ENCODE measurements around the gene DIO1.

Gene DIO1

GRCh38 chr1:53957194-53957818 is 63.3 kb downstream of the DIO1 start:
- Histone ChIP-seq H3K9ac (no peak overlapping the region), H2AFZ (ENCODE audit: low read depth) (no peak overlapping the region), H3K27me3 (ENCODE audit: insufficient read depth, low read depth) (no peaks in the 10 kb centered on the region), H3K36me3 (ENCODE audit: insufficient read depth) (peaks cover 4% of the 10 kb centered on the region; the same call in 1 of the 2 replicates), H3K4me2 (no peak overlapping the region), H3K27ac (no peak overlapping the region), H3K4me1 (ENCODE audit: low read depth, poor library complexity, severe bottlenecking) (peaks cover 7% of the 10 kb centered on the region), H3K79me2 (ENCODE audit: insufficient read depth, low read depth) (no peaks in the 10 kb centered on the region), H3K4me3 (IDR thresholded peaks at IDR 0.05; ENCODE audit: insufficient read depth, low read depth, low read length) (no peak overlapping the region), H4K20me1 (ENCODE audit: insufficient read depth) (no peaks in the 10 kb centered on the region)
- no peak for TF ChIP-seq CTCF (conservative IDR thresholded peaks at IDR 0.05; ENCODE audit: low read depth, low read length)

DNA sequence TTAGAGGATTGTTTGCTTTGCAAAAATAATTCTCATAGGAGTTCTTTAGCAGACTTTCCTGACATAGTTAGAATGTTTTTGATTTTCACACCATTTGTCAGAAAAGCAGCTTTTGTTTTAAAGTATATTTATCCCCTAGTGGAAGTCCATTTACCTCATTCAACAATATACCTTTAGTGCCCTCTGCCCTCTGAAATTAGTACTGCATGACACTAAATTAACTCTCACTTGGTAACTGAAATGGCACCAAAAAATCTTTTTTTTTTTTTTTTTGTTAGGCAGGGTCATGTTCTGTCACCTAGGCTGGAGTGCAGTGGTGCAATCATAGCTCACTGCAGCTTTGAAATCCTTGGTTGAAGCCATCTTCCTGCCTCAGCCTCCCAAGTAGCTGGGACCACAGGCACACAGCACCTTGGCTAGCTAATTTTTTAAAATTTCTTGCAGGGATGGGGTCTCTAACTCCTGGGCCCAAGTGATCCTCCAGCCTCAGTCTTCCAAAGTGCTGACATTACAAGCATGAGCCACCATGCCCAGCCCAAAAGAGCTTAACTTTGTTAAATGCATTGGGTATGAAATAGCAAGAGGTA is 65.8 kb downstream of the DIO1 start:
- no peaks in the 10 kb centered on the region for H3K36me3 ChIP-seq (ENCODE audit: insufficient read depth)

More for the DNA sequence above, 65.8 kb downstream of the DIO1 start:
- no peak overlapping the region for H2AFZ ChIP-seq (ENCODE audit: low read depth)
- H3K79me2 ChIP-seq (ENCODE audit: insufficient read depth, low read depth): no peaks in the 10 kb centered on the region
- no peak overlapping the region for H3K27ac ChIP-seq
- H3K4me2 ChIP-seq: no peak overlapping the region
- H3K9ac ChIP-seq: no peak overlapping the region
- H4K20me1 ChIP-seq (ENCODE audit: insufficient read depth): no peaks in the 10 kb centered on the region
- TF ChIP-seq CTCF (conservative IDR thresholded peaks at IDR 0.05; ENCODE audit: low read depth, low read length): peak; percentile 90
- H3K4me3 ChIP-seq (IDR thresholded peaks at IDR 0.05; ENCODE audit: insufficient read depth, low read depth, low read length): no peak overlapping the region
- H3K4me1 ChIP-seq (ENCODE audit: low read depth, poor library complexity, severe bottlenecking): peaks cover 11% of the 10 kb centered on the region
- H3K27me3 ChIP-seq (ENCODE audit: insufficient read depth, low read depth): no peaks in the 10 kb centered on the region

All from KMS-11 (cell line).